ENCODE results near the gene ZBED1. TPM values are rescaled to one million over a fixed set of nuclear protein-coding genes. Genes with fewer than 3 reads are reported as not detected.

Gene ZBED1
- total RNA-seq (2021) (45.1 to 49.2 TPM (median 47.3 TPM) in 3 replicates), Bru-seq, nascent RNA (percentile 91 among the genes with signal in this experiment)
- long read RNA-seq, experiment 1, full-length matches to known transcripts = 164 of 207 reads
- long read RNA-seq, experiment 1, partial matches to known transcripts = 0 of 207 reads
- long read RNA-seq, experiment 1, other reads (novel, unspliced or antisense) = 43 of 207 reads
- long read RNA-seq, experiment 2, full-length matches to known transcripts = 14 of 53 reads
- long read RNA-seq, experiment 2, partial matches to known transcripts = 0 of 53 reads
- long read RNA-seq, experiment 2, other reads (novel, unspliced or antisense) = 39 of 53 reads
- long read RNA-seq, experiment 3, partial matches to known transcripts = 0 of 11 reads
- long read RNA-seq, experiment 3, other reads (novel, unspliced or antisense) = 11 of 11 reads

DNA sequence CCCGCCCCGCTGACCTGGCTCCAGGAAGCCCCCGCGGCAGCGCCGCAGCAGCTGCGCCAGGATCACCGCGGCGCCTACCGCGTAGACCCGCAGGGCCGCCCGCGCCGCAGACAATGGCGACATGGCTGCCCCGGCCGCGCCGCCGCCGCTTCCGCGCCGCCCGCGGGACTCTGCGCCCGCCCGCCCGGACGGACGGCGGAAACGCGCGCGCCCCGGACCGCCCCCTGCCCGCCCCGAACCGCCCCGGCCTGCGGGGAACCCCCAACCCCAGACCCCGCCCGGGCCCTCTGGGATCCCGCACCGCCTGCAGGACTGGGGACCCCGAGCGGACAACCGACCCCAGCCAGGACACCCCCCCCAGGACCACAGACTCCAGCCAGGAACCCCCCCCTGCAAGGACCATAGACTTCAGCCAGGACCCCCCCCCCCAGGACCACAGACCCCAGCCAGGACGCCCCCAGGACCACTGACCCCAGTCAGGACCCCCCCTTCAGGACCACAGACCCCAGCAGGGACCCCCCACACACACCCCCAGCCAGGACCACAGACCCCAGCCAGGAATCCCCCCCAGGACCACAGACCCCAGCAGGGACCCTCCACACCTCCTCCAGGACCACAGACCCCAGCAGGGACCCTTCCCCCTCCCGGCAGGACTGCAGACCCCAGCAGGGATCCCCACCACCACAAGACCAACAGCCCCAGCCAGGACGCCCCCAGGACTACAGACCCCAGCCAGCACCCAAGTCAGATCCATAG is at the start of gene ZBED1, which contains the start of gene DHRSX:
Gene ZBED1, minus strand, starts transcription at position 174 of the 756 bp plus-strand sequence. CDS start 10,257 bp downstream, outside the sequence.
Gene DHRSX, minus strand, starts transcription at position 174 of the 756 bp plus-strand sequence. Its CDS starts 51 bp downstream, at position 123.
- H3K4me3 Mint-ChIP-seq = peak within 1 kb of the TSS; percentile 80
- no peaks in the 10 kb centered on the region for H3K9me3 Mint-ChIP-seq
- peaks cover 27% of the 10 kb centered on the region for H3K4me1 Mint-ChIP-seq
- ChIA-PET POLR2A (no interaction called here), CTCF (no interaction called here)
- TF ChIP-seq, protein P1, sequence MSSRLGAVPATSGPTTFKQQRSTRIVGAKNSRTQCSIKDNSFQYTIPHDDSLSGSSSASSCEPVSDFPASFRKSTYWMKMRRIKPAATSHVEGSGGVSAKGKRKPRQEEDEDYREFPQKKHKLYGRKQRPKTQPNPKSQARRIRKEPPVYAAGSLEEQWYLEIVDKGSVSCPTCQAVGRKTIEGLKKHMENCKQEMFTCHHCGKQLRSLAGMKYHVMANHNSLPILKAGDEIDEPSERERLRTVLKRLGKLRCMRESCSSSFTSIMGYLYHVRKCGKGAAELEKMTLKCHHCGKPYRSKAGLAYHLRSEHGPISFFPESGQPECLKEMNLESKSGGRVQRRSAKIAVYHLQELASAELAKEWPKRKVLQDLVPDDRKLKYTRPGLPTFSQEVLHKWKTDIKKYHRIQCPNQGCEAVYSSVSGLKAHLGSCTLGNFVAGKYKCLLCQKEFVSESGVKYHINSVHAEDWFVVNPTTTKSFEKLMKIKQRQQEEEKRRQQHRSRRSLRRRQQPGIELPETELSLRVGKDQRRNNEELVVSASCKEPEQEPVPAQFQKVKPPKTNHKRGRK (CRISPR knock-in tag; IDR thresholded peaks at IDR 0.05; ENCODE audit: borderline replicate concordance) = no peak
- TF ChIP-seq SP1 (CRISPR knock-in tag; conservative IDR thresholded peaks at IDR 0.05) = peak; percentile 40
- H3K27me3 Mint-ChIP-seq (ENCODE audit: low read depth) = no peaks in the 10 kb centered on the region
- ATAC-seq (peak; percentile 36), DNase-seq (ENCODE audit: low spot score) (peak; percentile 34)
- peak within 1 kb of the TSS; percentile 97; the same call in 1 of the 2 replicates for H3K27ac Mint-ChIP-seq
- H3K36me3 Mint-ChIP-seq = no peaks in the 10 kb centered on the region; the same call in 1 of the 2 replicates

DNA sequence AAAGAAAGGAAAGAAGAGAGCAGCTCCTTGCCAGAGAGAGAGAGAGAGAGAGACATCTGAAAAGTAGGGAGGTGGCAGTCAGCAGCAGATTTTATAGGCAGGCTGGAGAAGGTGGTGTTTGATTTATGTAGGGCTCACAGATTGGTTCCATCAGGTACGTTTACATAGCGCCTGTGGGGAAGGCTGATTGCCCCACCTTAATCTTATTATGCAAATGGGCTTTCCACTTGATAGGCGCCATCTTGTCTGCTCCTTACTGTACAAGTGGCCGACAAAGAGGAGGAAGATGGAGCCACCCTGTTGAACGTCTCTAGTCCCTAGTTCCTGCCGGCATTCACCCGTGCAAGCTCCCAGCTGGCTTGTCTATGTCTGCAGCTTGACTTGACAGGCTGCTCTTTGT is 49.1 kb upstream of the ZBED1 start:
- TF ChIP-seq, protein P1 (CRISPR knock-in tag; IDR thresholded peaks at IDR 0.05; ENCODE audit: borderline replicate concordance) = no peak
- TF ChIP-seq ZNF138 (CRISPR knock-in tag; conservative IDR thresholded peaks at IDR 0.05) (no peak), RORB (CRISPR knock-in tag; IDR thresholded peaks at IDR 0.05) (no peak), TP53 (CRISPR knock-in tag; IDR thresholded peaks at IDR 0.05) (no peak), NR2C2 (CRISPR knock-in tag; IDR thresholded peaks at IDR 0.05) (no peak), ZMAT4 (CRISPR knock-in tag; IDR thresholded peaks at IDR 0.05) (no peak), KAT7 (CRISPR knock-in tag; IDR thresholded peaks at IDR 0.05; ENCODE audit: borderline replicate concordance) (no peak), GABPB1 (CRISPR knock-in tag; IDR thresholded peaks at IDR 0.05) (no peak)
- TF ChIP-seq, protein P2, sequence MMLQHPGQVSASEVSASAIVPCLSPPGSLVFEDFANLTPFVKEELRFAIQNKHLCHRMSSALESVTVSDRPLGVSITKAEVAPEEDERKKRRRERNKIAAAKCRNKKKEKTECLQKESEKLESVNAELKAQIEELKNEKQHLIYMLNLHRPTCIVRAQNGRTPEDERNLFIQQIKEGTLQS (CRISPR knock-in tag; conservative IDR thresholded peaks at IDR 0.05) = no peak
- TF ChIP-seq, protein P3, sequence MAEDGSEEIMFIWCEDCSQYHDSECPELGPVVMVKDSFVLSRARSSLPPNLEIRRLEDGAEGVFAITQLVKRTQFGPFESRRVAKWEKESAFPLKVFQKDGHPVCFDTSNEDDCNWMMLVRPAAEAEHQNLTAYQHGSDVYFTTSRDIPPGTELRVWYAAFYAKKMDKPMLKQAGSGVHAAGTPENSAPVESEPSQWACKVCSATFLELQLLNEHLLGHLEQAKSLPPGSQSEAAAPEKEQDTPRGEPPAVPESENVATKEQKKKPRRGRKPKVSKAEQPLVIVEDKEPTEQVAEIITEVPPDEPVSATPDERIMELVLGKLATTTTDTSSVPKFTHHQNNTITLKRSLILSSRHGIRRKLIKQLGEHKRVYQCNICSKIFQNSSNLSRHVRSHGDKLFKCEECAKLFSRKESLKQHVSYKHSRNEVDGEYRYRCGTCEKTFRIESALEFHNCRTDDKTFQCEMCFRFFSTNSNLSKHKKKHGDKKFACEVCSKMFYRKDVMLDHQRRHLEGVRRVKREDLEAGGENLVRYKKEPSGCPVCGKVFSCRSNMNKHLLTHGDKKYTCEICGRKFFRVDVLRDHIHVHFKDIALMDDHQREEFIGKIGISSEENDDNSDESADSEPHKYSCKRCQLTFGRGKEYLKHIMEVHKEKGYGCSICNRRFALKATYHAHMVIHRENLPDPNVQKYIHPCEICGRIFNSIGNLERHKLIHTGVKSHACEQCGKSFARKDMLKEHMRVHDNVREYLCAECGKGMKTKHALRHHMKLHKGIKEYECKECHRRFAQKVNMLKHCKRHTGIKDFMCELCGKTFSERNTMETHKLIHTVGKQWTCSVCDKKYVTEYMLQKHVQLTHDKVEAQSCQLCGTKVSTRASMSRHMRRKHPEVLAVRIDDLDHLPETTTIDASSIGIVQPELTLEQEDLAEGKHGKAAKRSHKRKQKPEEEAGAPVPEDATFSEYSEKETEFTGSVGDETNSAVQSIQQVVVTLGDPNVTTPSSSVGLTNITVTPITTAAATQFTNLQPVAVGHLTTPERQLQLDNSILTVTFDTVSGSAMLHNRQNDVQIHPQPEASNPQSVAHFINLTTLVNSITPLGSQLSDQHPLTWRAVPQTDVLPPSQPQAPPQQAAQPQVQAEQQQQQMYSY (CRISPR knock-in tag; IDR thresholded peaks at IDR 0.05) = no peak
- TF ChIP-seq, protein P4, sequence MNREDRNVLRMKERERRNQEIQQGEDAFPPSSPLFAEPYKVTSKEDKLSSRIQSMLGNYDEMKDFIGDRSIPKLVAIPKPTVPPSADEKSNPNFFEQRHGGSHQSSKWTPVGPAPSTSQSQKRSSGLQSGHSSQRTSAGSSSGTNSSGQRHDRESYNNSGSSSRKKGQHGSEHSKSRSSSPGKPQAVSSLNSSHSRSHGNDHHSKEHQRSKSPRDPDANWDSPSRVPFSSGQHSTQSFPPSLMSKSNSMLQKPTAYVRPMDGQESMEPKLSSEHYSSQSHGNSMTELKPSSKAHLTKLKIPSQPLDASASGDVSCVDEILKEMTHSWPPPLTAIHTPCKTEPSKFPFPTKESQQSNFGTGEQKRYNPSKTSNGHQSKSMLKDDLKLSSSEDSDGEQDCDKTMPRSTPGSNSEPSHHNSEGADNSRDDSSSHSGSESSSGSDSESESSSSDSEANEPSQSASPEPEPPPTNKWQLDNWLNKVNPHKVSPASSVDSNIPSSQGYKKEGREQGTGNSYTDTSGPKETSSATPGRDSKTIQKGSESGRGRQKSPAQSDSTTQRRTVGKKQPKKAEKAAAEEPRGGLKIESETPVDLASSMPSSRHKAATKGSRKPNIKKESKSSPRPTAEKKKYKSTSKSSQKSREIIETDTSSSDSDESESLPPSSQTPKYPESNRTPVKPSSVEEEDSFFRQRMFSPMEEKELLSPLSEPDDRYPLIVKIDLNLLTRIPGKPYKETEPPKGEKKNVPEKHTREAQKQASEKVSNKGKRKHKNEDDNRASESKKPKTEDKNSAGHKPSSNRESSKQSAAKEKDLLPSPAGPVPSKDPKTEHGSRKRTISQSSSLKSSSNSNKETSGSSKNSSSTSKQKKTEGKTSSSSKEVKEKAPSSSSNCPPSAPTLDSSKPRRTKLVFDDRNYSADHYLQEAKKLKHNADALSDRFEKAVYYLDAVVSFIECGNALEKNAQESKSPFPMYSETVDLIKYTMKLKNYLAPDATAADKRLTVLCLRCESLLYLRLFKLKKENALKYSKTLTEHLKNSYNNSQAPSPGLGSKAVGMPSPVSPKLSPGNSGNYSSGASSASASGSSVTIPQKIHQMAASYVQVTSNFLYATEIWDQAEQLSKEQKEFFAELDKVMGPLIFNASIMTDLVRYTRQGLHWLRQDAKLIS (CRISPR knock-in tag; IDR thresholded peaks at IDR 0.05; ENCODE audit: borderline replicate concordance) = no peak
- TF ChIP-seq, protein P5, sequence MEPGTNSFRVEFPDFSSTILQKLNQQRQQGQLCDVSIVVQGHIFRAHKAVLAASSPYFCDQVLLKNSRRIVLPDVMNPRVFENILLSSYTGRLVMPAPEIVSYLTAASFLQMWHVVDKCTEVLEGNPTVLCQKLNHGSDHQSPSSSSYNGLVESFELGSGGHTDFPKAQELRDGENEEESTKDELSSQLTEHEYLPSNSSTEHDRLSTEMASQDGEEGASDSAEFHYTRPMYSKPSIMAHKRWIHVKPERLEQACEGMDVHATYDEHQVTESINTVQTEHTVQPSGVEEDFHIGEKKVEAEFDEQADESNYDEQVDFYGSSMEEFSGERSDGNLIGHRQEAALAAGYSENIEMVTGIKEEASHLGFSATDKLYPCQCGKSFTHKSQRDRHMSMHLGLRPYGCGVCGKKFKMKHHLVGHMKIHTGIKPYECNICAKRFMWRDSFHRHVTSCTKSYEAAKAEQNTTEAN (CRISPR knock-in tag; IDR thresholded peaks at IDR 0.05) = no peak
- Mint-ChIP-seq H3K36me3 (peaks cover 26% of the 10 kb centered on the region), H3K4me3 (no peak overlapping the region), H3K27me3 (ENCODE audit: low read depth) (0 out of 2 replicates have a peak, but pooled peaks cover 2% of the 10 kb centered on the region), H3K9me3 (peaks cover 40% of the 10 kb centered on the region), H3K4me1 (peaks cover 40% of the 10 kb centered on the region), H3K27ac (peak overlapping the region; percentile 88)
- DNase-seq (ENCODE audit: low spot score) (no peak), ATAC-seq (no peak)
- CTCF ChIA-PET = no interaction called here
- POLR2A ChIA-PET = no interaction called here
